Body of pancreas (tissue), 4 donors: ENCODE data around the gene IFT43.

Experiments used
- POLR2A ChIP-seq, 3 donors: fragments of 450-650 bp; IDR thresholded peaks; one replicate each; pipeline ENCODE4 v1.6.1; 2016; ENCODE audit warnings: antibody characterized with exemption in 3 of 3, mild to moderate bottlenecking in 2 of 3
- TF ChIP-seq, protein P1 (sequence below), 7 experiments: fragments of 450-650 bp in 4 of 7; fragments of 200-600 bp in 3 of 7; sonication (generic) in 3 of 7; IDR thresholded peaks; one replicate each; pipeline ENCODE4 v1.5.1; 2016 to 2019; ENCODE audit warnings: antibody characterized with exemption in 7 of 7

DNA sequence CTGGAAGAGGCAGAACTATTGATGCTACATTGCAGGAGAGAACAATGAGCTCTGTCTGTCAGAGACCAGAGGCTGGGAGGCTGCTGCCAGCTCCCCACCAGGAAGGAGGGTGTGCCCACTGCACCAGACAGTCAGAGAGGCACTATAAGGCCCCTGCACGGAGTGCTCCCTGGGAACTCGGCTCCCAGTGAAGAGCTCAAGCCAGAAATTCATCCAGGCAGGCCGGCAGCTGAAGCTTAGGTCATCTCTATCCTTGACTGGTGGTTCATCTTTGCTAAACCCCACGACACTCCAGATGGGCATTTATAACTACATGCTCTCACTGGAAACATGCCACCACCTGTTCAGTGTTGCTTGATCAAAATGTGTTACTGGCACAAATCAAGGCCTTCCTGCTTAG, 101.1 kb downstream of the IFT43 start:
- no peak for TF ChIP-seq POLR2A (IDR thresholded peaks at IDR 0.05)
- TF ChIP-seq, protein P1, sequence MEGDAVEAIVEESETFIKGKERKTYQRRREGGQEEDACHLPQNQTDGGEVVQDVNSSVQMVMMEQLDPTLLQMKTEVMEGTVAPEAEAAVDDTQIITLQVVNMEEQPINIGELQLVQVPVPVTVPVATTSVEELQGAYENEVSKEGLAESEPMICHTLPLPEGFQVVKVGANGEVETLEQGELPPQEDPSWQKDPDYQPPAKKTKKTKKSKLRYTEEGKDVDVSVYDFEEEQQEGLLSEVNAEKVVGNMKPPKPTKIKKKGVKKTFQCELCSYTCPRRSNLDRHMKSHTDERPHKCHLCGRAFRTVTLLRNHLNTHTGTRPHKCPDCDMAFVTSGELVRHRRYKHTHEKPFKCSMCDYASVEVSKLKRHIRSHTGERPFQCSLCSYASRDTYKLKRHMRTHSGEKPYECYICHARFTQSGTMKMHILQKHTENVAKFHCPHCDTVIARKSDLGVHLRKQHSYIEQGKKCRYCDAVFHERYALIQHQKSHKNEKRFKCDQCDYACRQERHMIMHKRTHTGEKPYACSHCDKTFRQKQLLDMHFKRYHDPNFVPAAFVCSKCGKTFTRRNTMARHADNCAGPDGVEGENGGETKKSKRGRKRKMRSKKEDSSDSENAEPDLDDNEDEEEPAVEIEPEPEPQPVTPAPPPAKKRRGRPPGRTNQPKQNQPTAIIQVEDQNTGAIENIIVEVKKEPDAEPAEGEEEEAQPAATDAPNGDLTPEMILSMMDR (IDR thresholded peaks at IDR 0.05): no peak
